Measurements from ENCODE around the gene TMEM217. TPM values are rescaled to one million over a fixed set of nuclear protein-coding genes. Genes with fewer than 3 reads are reported as not detected.

TMEM217 gene
- total and polyA plus RNA-seq, 3 donors from 2014 or later = 13.3 to 46.5 (median 16.2) TPM

GRCh38 chr6:37222125-37222967, 35.6 kb downstream of the TMEM217 start:
- H3K4me3 ChIP-seq = peak overlapping the region; percentile 64 to 81
- H3K9me3 ChIP-seq = no peaks in the 10 kb centered on the region
- 0 to 3% methylated on average over 9 to 38 of the region's 39 CpGs for WGBS, 2 donors
- H3K36me3 ChIP-seq (ENCODE audit: low read depth, missing control alignments) = no peaks in the 10 kb centered on the region
- H3K27ac ChIP-seq = peak overlapping the region in 1 of 2 donors; percentile 63
- intact Hi-C loops (cut with DNase I; ENCODE audit: low total_unique reads) = no loop called here
- TF ChIP-seq POLR2A (IDR thresholded peaks at IDR 0.05) = no peak
- TF ChIP-seq, protein P1, sequence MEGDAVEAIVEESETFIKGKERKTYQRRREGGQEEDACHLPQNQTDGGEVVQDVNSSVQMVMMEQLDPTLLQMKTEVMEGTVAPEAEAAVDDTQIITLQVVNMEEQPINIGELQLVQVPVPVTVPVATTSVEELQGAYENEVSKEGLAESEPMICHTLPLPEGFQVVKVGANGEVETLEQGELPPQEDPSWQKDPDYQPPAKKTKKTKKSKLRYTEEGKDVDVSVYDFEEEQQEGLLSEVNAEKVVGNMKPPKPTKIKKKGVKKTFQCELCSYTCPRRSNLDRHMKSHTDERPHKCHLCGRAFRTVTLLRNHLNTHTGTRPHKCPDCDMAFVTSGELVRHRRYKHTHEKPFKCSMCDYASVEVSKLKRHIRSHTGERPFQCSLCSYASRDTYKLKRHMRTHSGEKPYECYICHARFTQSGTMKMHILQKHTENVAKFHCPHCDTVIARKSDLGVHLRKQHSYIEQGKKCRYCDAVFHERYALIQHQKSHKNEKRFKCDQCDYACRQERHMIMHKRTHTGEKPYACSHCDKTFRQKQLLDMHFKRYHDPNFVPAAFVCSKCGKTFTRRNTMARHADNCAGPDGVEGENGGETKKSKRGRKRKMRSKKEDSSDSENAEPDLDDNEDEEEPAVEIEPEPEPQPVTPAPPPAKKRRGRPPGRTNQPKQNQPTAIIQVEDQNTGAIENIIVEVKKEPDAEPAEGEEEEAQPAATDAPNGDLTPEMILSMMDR (IDR thresholded peaks at IDR 0.05) = no peak
- H3K4me1 ChIP-seq = peaks cover 6% of the 10 kb centered on the region
- no peaks in the 10 kb centered on the region for H3K27me3 ChIP-seq
- peak; percentile 84 for DNase-seq

- 31 to 36% methylated on average over 6 of the region's 6 CpGs for WGBS, 2 donors
- H3K4me3 ChIP-seq = peak overlapping the region; percentile 64 to 81
- no peaks in the 10 kb centered on the region for H3K9me3 ChIP-seq
- H3K27ac ChIP-seq = peak overlapping the region; percentile 39 to 63
- intact Hi-C loops (cut with DNase I; ENCODE audit: low total_unique reads) = no loop called here
- H3K27me3 ChIP-seq = no peaks in the 10 kb centered on the region
- no peak for DNase-seq
- no peaks in the 10 kb centered on the region for H3K36me3 ChIP-seq (ENCODE audit: low read depth, missing control alignments)
- TF ChIP-seq, protein P1 (IDR thresholded peaks at IDR 0.05) = no peak
- no peak for TF ChIP-seq POLR2A (IDR thresholded peaks at IDR 0.05)
- peaks cover 6% of the 10 kb centered on the region for H3K4me1 ChIP-seq
Observed at GRCh38 chr6:37221585-37222124, 36.3 kb downstream of the TMEM217 start.

DNA sequence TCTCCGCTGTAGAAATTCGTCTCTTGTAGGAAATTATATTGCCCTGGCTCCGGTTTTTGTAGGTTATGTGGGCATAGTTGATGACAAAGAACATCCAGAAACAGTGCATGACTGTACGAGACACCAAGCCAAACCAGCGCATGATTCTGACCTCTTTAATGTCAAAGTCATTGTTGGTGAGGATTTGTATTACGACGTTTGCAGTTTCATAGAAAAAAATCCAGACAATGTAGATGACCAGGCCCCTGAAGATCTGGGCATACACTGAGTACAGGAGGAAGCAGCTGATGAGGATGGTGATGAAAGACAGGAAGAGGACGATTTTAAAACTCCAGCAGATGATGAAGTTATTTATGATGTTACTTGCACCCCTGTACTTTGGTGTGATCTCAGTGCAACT, 39.4 kb downstream of the TMEM217 start:
- intact Hi-C loops (cut with DNase I; ENCODE audit: low total_unique reads) = no loop called here
- H3K4me1 ChIP-seq = peaks cover 6% of the 10 kb centered on the region
- no peaks in the 10 kb centered on the region for H3K9me3 ChIP-seq
- H3K27me3 ChIP-seq = no peaks in the 10 kb centered on the region
- 82 to 93% methylated on average over 8 of the region's 8 CpGs for WGBS, 2 donors
- H3K4me3 ChIP-seq = no peak overlapping the region
- no peak for DNase-seq
- no peak overlapping the region for H3K27ac ChIP-seq
- no peak for TF ChIP-seq POLR2A (IDR thresholded peaks at IDR 0.05)
- TF ChIP-seq, protein P1 (IDR thresholded peaks at IDR 0.05) = no peak
- no peaks in the 10 kb centered on the region for H3K36me3 ChIP-seq (ENCODE audit: low read depth, missing control alignments)

DNA sequence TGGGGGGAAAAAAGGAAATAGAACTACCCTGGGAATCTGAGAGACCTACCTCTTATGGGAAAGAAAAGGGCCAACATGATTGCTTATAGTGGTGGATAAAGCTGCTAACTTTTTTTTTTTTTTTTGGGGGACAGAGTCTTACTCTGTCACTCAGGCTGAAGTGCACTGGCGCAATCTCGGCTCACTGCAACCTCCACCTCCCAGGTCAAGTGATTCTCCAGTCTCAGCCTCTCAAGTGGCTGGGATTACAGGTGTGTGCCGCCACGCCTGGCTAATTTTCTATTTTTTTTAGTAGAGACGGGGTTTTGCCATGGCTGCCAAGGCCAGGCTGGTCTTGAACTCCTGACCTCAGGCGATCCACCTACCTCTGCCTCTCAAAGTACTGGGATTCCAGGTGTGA, 39.9 kb downstream of the TMEM217 start:
- Histone ChIP-seq H3K27ac (no peak overlapping the region), H3K27me3 (no peaks in the 10 kb centered on the region), H3K9me3 (no peaks in the 10 kb centered on the region), H3K36me3 (ENCODE audit: low read depth, missing control alignments) (no peaks in the 10 kb centered on the region), H3K4me1 (peaks cover 6% of the 10 kb centered on the region), H3K4me3 (no peak overlapping the region)
- no peak for DNase-seq
- intact Hi-C loops (cut with DNase I; ENCODE audit: low total_unique reads) = no loop called here
- TF ChIP-seq, protein P1 (IDR thresholded peaks at IDR 0.05) = no peak
- no peak for TF ChIP-seq POLR2A (IDR thresholded peaks at IDR 0.05)
- 84 to 96% methylated on average over 6 of the region's 6 CpGs for WGBS, 2 donors

Data from testis (tissue), 3 donors.